IMR-90 (cell line): ENCODE data around the gene THAP6. TPM values are rescaled to one million over a fixed set of nuclear protein-coding genes. Genes with fewer than 3 reads are reported as not detected.

Source experiments
- ATAC-seq: fragments of 200-7000 bp; cut with Tn5 transposase; 2 replicates; pipeline ENCODE4 v1.9.1; 2020; ENCODE audit warnings: low read depth, mild to moderate bottlenecking, moderate library complexity
- BruUV-seq: library from RNA; stranded (reverse); fragments of 400-500 nt; replicated peaks from 2 replicates; lab custom pipeline; 2021; lab: Mats Ljungman, UMichigan
- CTCF ChIA-PET: fragments of 300-600 bp; formaldehyde crosslinking; extraction: SDS; loops from one replicate; lab custom pipeline; 2021; ENCODE audit warnings: antibody characterized with exemption; lab: Yijun Ruan, JAX
- POLR2A ChIA-PET: fragments of 300-600 bp; sonication (Branson Sonifier 250); formaldehyde crosslinking; loops from one replicate; lab custom pipeline; 2022; ENCODE audit warnings: antibody characterized with exemption; ENCODE audit not compliant: unreplicated experiment; lab: Charles Lee
- DNase-seq: peaks from one replicate; pipeline ENCODE4 v3.0.0; 2013
- H2AFZ ChIP-seq: replicated peaks from 2 replicates; pipeline ENCODE3; 2013; ENCODE audit warnings: low read length, mild to moderate bottlenecking; ENCODE audit not compliant: poor library complexity
- H2AK5ac ChIP-seq: 2 replicates; pipeline ENCODE4 v1.6.1; 2013; ENCODE audit warnings: low read depth, low read length, inconsistent platforms
- H2AK9ac ChIP-seq: replicated peaks from 2 replicates; pipeline ENCODE3; 2013; ENCODE audit warnings: mild to moderate bottlenecking, low read depth, low read length, moderate library complexity; ENCODE audit not compliant: poor library complexity
- H2BK120ac ChIP-seq: 2 replicates; pipeline ENCODE4 v1.6.1; 2013; ENCODE audit warnings: low read depth, low read length, inconsistent platforms
- H2BK15ac ChIP-seq: 3 replicates; pipeline ENCODE4 v1.6.1; 2013; ENCODE audit warnings: low read depth, low read length, inconsistent platforms
- H2BK20ac ChIP-seq: 2 replicates; pipeline ENCODE4 v1.6.1; 2013; ENCODE audit warnings: low read depth, mild to moderate bottlenecking, inconsistent platforms, low read length, moderate library complexity
- H2BK5ac ChIP-seq: 2 replicates; pipeline ENCODE4 v1.6.1; 2013; ENCODE audit warnings: mild to moderate bottlenecking, low read depth, low read length, inconsistent platforms; ENCODE audit not compliant: poor library complexity, severe bottlenecking
- H3K14ac ChIP-seq: replicated peaks from 2 replicates; pipeline ENCODE4 v1.6.1; 2013; ENCODE audit warnings: low read depth, low read length, inconsistent platforms
- H3K18ac ChIP-seq: 2 replicates; pipeline ENCODE4 v1.6.1; 2013; ENCODE audit warnings: low read depth, low read length, control low read depth
- H3K23ac ChIP-seq: 2 replicates; pipeline ENCODE4 v1.6.1; 2013; ENCODE audit warnings: low read depth, low read length, inconsistent platforms
- H3K27ac ChIP-seq: 2 replicates; pipeline ENCODE4 v1.5.1; 2013; ENCODE audit warnings: mild to moderate bottlenecking, control low read depth, low read length; ENCODE audit not compliant: insufficient read depth
- H3K27me3 ChIP-seq: 2 replicates; pipeline ENCODE4 v1.6.1; 2013; ENCODE audit warnings: low read length; ENCODE audit not compliant: control insufficient read depth, insufficient read depth
- H3K36me3 ChIP-seq: 2 replicates; pipeline ENCODE4 v1.6.1; 2013; ENCODE audit warnings: low read length, mixed read lengths; ENCODE audit not compliant: control insufficient read depth, insufficient read depth
- H3K4ac ChIP-seq: 2 replicates; pipeline ENCODE4 v1.6.1; 2013; ENCODE audit warnings: low read depth, low read length, inconsistent platforms
- H3K4me1 ChIP-seq: 2 replicates; pipeline ENCODE4 v1.6.1; 2013; ENCODE audit warnings: low read length, mixed read lengths; ENCODE audit not compliant: control insufficient read depth, insufficient read depth
- H3K4me2 ChIP-seq: 2 replicates; pipeline ENCODE4 v1.6.1; 2013; ENCODE audit warnings: low read depth, mild to moderate bottlenecking, control low read depth, low read length, moderate library complexity
- H3K4me3 ChIP-seq: 2 replicates; pipeline ENCODE4 v1.5.1; 2013; ENCODE audit warnings: low read depth, mild to moderate bottlenecking, control low read depth, low read length, moderate library complexity; ENCODE audit not compliant: insufficient read depth
- H3K56ac ChIP-seq: 2 replicates; pipeline ENCODE4 v1.6.1; 2013; ENCODE audit warnings: low read length, inconsistent platforms; ENCODE audit not compliant: insufficient read depth; ENCODE audit errors: extremely low read depth
- H3K79me1 ChIP-seq, 2 experiments: 2 replicates each; pipeline ENCODE4 v1.6.1; 2013; ENCODE audit warnings: low read length in 2 of 2, inconsistent platforms in 1 of 2, low read depth in 1 of 2
- H3K9ac ChIP-seq: 2 replicates; pipeline ENCODE4 v1.6.1; 2013; ENCODE audit warnings: low read depth, low read length, control low read depth
- H3K9me1 ChIP-seq: 2 replicates; pipeline ENCODE4 v1.6.1; 2013; ENCODE audit warnings: low read length, inconsistent platforms; ENCODE audit not compliant: insufficient read depth
- H3K9me3 ChIP-seq: 2 replicates; pipeline ENCODE4 v1.6.1; 2013; ENCODE audit warnings: low read length; ENCODE audit not compliant: control insufficient read depth, insufficient read depth
- H4K20me1 ChIP-seq: 2 replicates; pipeline ENCODE4 v1.6.1; 2013; ENCODE audit warnings: low read length, inconsistent platforms; ENCODE audit not compliant: insufficient read depth
- H4K5ac ChIP-seq: 2 replicates; pipeline ENCODE4 v1.6.1; 2013; ENCODE audit warnings: mild to moderate bottlenecking, low read depth, low read length, control low read depth
- H4K8ac ChIP-seq, 2 experiments: 2 replicates each; pipeline ENCODE4 v1.6.1; 2013; ENCODE audit warnings: low read depth in 2 of 2, low read length in 2 of 2, control low read depth in 1 of 2, inconsistent platforms in 1 of 2
- H4K91ac ChIP-seq: 2 replicates; pipeline ENCODE4 v1.6.1; 2013; ENCODE audit warnings: low read depth, low read length, inconsistent platforms; ENCODE audit not compliant: insufficient read depth
- BHLHE40 ChIP-seq: fragments of 150-350 bp; IDR thresholded peaks from 2 replicates; pipeline ENCODE4 v1.6.1; 2016; ENCODE audit warnings: mild to moderate bottlenecking, low read depth, low read length
- CEBPB ChIP-seq: IDR thresholded peaks from 2 replicates; pipeline ENCODE4 v1.6.1; 2012; ENCODE audit warnings: low read depth, low read length, improper control_type of control experiment
- CHD1 ChIP-seq: IDR thresholded peaks from 2 replicates; pipeline ENCODE4 v1.6.1; 2012; ENCODE audit warnings: low read depth, low read length, improper control_type of control experiment
- CTCF ChIP-seq: conservative IDR thresholded peaks from 2 replicates; pipeline ENCODE4 v1.5.1; 2012; ENCODE audit warnings: mild to moderate bottlenecking, low read depth, low read length, improper control_type of control experiment
- ELK1 ChIP-seq: fragments of 150-350 bp; IDR thresholded peaks from 2 replicates; pipeline ENCODE4 v1.6.1; 2016; ENCODE audit warnings: low read depth, mild to moderate bottlenecking, low read length, moderate library complexity, borderline replicate concordance
- MAFK ChIP-seq: IDR thresholded peaks from 2 replicates; pipeline ENCODE4 v1.6.1; 2012; ENCODE audit warnings: low read depth, low read length, improper control_type of control experiment
- MAZ ChIP-seq: IDR thresholded peaks from 2 replicates; pipeline ENCODE4 v1.6.1; 2012; ENCODE audit warnings: low read depth, mild to moderate bottlenecking, low read length, improper control_type of control experiment, moderate library complexity, borderline replicate concordance
- MXI1 ChIP-seq: IDR thresholded peaks from 2 replicates; pipeline ENCODE4 v1.6.1; 2012; ENCODE audit warnings: low read depth, mild to moderate bottlenecking, low read length, moderate library complexity, borderline replicate concordance
- NFE2L2 ChIP-seq: fragments of 150-350 bp; IDR thresholded peaks from 2 replicates; pipeline ENCODE4 v1.6.1; 2016; ENCODE audit warnings: low read depth, mild to moderate bottlenecking, low read length
- POLR2A ChIP-seq: IDR thresholded peaks from 2 replicates; pipeline ENCODE4 v1.6.1; 2012; ENCODE audit warnings: mild to moderate bottlenecking, low read depth, low read length
- RAD21 ChIP-seq: IDR thresholded peaks from 2 replicates; pipeline ENCODE4 v1.6.1; 2012; ENCODE audit warnings: low read length, improper control_type of control experiment
- RCOR1 ChIP-seq: IDR thresholded peaks from 2 replicates; pipeline ENCODE4 v1.6.1; 2012; ENCODE audit warnings: mild to moderate bottlenecking, low read length, improper control_type of control experiment; ENCODE audit not compliant: insufficient replicate concordance
- RFX5 ChIP-seq: IDR thresholded peaks from 2 replicates; pipeline ENCODE4 v1.8.0; 2012; ENCODE audit warnings: low read depth, mild to moderate bottlenecking, low read length, moderate library complexity
- USF2 ChIP-seq: fragments of 150-350 bp; IDR thresholded peaks from 2 replicates; pipeline ENCODE4 v1.6.1; 2017; ENCODE audit warnings: mild to moderate bottlenecking, antibody characterized with exemption, low read length, low read depth
- WGBS, 2 experiments: methylation state at CpG; one replicate each; pipeline versions ENCODE4 v1.1.5 to v1.1.7; 2013; ENCODE audit warnings: missing lambda C conversion rate in 2 of 2; ENCODE audit not compliant: insufficient read length in 1 of 2; ENCODE audit errors: extremely low coverage in 2 of 2; 5-methylcytosine and 5-hydroxymethylcytosine counted together
- dilution Hi-C: fragments of 300-500 bp; cut with HindIII; formaldehyde crosslinking; loops from one replicate; pipeline ENCODE4 v1.14.3; 2018; ENCODE audit warnings: low sequenced_read_pairs; ENCODE audit not compliant: unreplicated experiment
- in situ Hi-C: fragments of 300-500 bp; cut with MboI; formaldehyde crosslinking; loops from 3 replicates; pipeline ENCODE4 v1.14.3; 2019; ENCODE audit warnings: low sequenced_read_pairs, inconsistent platforms, mixed read lengths
- intact Hi-C: fragments of 100-400 bp; cut with micrococcal nuclease; formaldehyde crosslinking; loops from 2 replicates; pipeline ENCODE4 v1.10.0; 2022
- polyA plus RNA-seq, 3 experiments: library from polyadenylated mRNA; depleted of rRNA; stranded (reverse); fragments of >200 nt; gene quantifications; 2 replicates each; pipeline ENCODE4 v1.2.3, GENCODE V29; 2012; ENCODE audit warnings: low replicate concordance in 1 of 3
- total RNA-seq: library from RNA; depleted of rRNA; stranded (reverse); fragments of >200 nt; gene quantifications from 2 replicates; pipeline ENCODE4 v1.2.3, GENCODE V29; 2012

THAP6 gene
- total and polyA plus RNA-seq, 2 of the 4 experiments (the other 2 are of a cell fraction): 6.3 to 7.0 TPM

- no TSS peak for BruUV-seq
- Histone ChIP-seq H2AFZ (peak overlapping the region; percentile 98), H3K56ac (peak overlapping the region; percentile 89), H4K20me1 (no peaks in the 10 kb centered on the region; the same call in 1 of the 2 replicates), H3K9me1 (no peaks in the 10 kb centered on the region; the same call in 1 of the 2 replicates), H2BK120ac (peak overlapping the region; percentile 89; the same call in 1 of the 2 replicates), H3K9me3 (no peaks in the 10 kb centered on the region), H2BK20ac (no peak overlapping the region), H3K23ac (peak overlapping the region; percentile 61), H3K4me1 (peaks cover 4% of the 10 kb centered on the region; the same call in 1 of the 2 replicates), H3K14ac (peak overlapping the region; percentile 70), H4K5ac (peak overlapping the region; percentile 71), H3K36me3 (peaks cover 5% of the 10 kb centered on the region), H2AK5ac (peak overlapping the region; percentile 37; the same call in 1 of the 2 replicates), H3K4me2 (peak overlapping the region; percentile 80), H2BK15ac (no peak overlapping the region), H3K27me3 (no peaks in the 10 kb centered on the region), H3K9ac (peak overlapping the region; percentile 79), H3K18ac (peak overlapping the region; percentile 12; the same call in 1 of the 2 replicates), H2BK5ac (peak overlapping the region; percentile 94), H4K91ac (peak overlapping the region; percentile 54; the same call in 1 of the 2 replicates), H3K79me1 (peaks cover 32 to 44% of the 10 kb centered on the region in 2 experiments), H3K4me3 (peak overlapping the region; percentile 67), H3K4ac (peak overlapping the region; percentile 96), H2AK9ac (peak overlapping the region; percentile 19), H3K27ac (peak overlapping the region; percentile 44), H4K8ac (peak overlapping the region; percentile 96 to 98)
- DNase-seq: no peak
- intact Hi-C loops (no loop called here), in situ Hi-C loops (no loop called here), dilution Hi-C loops (no loop called here)
- no CpG with 5 or more reads among the region's 9 CpGs for WGBS, 2 experiments
- ChIA-PET CTCF (no interaction called here), POLR2A (interaction anchor here (0.6 kb wide), 1 partner anchor 117 kb away, joined by 3 read pairs; no protein-coding TSS in a partner anchor)
- peak; percentile 1; the same call in 1 of the 2 replicates for ATAC-seq
- TF ChIP-seq ELK1: no peak
- TF ChIP-seq CEBPB: no peak
- TF ChIP-seq BHLHE40: no peak
- TF ChIP-seq MAZ: no peak
- TF ChIP-seq USF2: no peak
- TF ChIP-seq CTCF: no peak
- no peak for TF ChIP-seq CHD1
- no peak for TF ChIP-seq NFE2L2
- no peak for TF ChIP-seq RCOR1
- no peak for TF ChIP-seq RAD21
- TF ChIP-seq MXI1: no peak
- TF ChIP-seq RFX5: no peak
- TF ChIP-seq POLR2A: no peak
- TF ChIP-seq MAFK: no peak
These were observed 808 bp downstream of the THAP6 start for GRCh38 chr4:75514949-75515612.
